Tongue (tissue), 2 donors: ENCODE data around the gene R3HCC1L. TPM values are rescaled to one million over a fixed set of nuclear protein-coding genes. Genes with fewer than 3 reads are reported as not detected.
"Not testable (repeated sequence)": the region's sequence is repeated elsewhere in the genome, so short reads cannot be mapped to it uniquely, and the experiment has no call there.

Source experiments
- DNase-seq: peaks from one replicate; pipeline ENCODE4 v3.0.0-alpha.2; 2015
- total RNA-seq: library from RNA; depleted of rRNA; stranded (reverse); fragments of >200 nt; gene quantifications from one replicate; pipeline ENCODE4 v1.2.3, GENCODE V29; 2014

Gene R3HCC1L
- total RNA-seq, 1 donor from 2014 or later = 17.4 TPM

- DNase-seq = peak; percentile 28
Measured at GRCh38 chr10:98172495-98172894, 38.0 kb downstream of the R3HCC1L start.

GRCh38 chr10:98173260-98173659 is 38.8 kb downstream of the R3HCC1L start:
- DNase-seq = no peak

GRCh38 chr10:98182351-98182915 is 48.0 kb downstream of the R3HCC1L start:
- DNase-seq = not testable (repeated sequence)

- DNase-seq = no peak
Measured at GRCh38 chr10:98186681-98187080, 52.2 kb downstream of the R3HCC1L start.

DNA sequence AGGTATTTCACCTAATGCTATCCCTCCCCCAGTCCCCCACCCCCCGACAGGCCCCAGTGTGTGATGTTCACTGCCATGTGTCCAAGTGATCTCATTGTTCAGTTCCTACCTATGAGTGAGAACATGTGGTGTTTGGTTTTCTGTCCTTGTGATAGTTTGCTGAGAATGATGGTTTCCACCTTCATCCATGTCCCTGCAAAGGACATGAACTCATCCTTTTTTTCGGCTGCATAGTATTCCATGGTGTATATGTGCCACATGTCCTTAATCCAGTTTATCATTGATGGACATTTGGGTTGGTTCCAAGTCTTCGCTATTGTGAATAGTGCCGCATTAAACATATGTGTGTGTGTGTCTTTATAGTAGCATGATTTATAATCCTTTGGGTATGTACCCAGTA is 56.3 kb downstream of the R3HCC1L start:
- not testable (repeated sequence) for DNase-seq

GRCh38 chr10:98193037-98193436 is 58.6 kb downstream of the R3HCC1L start:
- DNase-seq = no peak

GRCh38 chr10:98194633-98195032 is 60.2 kb downstream of the R3HCC1L start:
- DNase-seq = no peak

DNA sequence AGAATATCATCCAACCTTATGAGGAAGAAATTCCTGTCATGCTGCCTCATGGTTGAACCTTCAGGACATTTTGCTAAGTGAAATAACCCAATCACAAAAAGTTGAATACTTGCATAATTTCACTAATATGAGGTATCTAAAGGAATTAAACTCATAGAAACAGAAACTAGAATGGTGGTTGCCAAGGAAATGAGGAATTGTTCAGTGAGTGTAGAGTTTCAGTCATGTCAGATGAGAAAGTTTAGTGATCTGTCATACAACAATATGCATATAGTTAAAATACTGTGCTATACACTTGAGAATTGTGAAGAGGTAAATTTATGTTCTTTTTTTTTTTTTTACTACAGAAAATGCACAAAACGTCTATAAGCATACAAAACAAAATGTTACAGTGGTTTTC is 60.7 kb downstream of the R3HCC1L start:
- DNase-seq = no peak

DNA sequence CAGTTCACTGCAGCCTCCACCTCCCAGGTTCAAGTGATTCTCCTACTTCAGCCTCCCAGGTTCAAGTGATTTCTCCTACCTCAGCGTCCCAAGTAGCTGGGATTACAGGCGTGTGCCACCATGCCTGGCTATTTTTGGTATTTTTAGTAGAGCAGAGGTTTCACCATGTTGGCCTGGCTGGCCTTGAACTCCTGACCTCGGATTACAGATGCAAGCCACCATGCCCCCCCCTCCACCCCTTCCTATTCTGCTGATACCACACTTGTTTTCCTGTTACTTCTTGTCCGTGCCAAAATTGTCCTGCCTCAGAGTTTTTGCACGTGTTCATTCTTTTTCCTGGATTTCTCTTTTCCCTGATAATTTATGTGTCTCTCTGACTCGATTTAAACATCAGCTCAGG is 62.5 kb downstream of the R3HCC1L start:
- DNase-seq = no peak

DNA sequence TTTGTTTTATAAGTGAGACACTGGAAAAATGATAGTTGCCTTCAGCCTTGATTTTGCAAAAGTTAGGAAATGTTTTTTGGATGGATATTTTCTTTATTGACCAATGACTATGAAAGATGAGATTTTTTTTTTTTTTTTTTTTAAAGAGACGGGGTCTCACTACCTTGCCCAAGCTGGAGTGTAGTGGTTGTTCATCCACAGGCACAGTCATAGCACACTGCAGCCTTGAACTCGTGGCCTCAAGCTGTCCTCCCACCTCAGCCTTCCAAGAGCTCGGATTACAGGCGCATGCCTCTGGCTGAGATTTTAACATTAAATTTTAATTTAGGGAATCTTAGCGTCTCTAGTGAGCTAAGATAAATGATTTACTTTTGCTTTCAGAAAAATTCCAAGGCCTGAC is 67.3 kb downstream of the R3HCC1L start:
- DNase-seq = no peak

GRCh38 chr10:98202378-98202777 is 67.9 kb downstream of the R3HCC1L start:
- DNase-seq = no peak

- DNase-seq = no peak
Measured at GRCh38 chr10:98205351-98205750, 70.9 kb downstream of the R3HCC1L start.

DNA sequence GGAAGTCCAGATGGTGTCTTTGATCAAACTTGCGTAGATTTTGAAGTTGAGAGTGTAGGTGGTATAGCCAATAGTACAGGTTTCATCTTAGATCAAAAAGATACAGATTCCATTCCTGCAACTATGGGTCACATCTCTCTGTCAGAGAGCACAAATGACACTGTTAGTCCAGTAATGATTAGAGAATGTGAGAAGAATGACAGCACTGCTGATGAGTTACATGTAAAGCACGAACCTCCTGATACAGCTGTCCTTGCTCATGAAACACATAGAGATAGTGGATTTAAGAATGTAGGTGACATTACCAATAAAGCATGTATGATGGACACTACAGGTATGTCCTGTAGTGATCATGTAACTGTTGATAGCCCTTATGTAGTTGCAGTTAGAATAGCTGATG is 74.5 kb downstream of the R3HCC1L start:
- DNase-seq = no peak

DNA sequence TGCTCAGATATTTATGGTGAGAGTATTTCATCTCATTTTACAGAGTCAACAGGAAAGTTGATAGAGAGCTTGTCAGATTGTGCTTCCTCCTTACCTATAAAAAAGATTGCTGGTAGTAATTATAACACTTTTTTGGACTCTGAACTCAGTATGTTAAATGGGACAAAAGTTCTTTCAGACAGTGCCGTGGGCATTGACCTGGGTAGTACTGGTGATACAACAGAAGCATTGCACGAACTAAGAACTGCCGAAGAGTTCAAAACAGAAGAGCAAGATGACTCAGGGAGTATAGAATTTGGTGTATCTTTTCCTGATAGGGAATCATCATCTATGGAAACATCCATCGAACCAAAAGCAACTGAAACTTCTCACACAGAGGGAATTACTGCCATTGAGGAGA is 75.0 kb downstream of the R3HCC1L start:
- no peak for DNase-seq

DNA sequence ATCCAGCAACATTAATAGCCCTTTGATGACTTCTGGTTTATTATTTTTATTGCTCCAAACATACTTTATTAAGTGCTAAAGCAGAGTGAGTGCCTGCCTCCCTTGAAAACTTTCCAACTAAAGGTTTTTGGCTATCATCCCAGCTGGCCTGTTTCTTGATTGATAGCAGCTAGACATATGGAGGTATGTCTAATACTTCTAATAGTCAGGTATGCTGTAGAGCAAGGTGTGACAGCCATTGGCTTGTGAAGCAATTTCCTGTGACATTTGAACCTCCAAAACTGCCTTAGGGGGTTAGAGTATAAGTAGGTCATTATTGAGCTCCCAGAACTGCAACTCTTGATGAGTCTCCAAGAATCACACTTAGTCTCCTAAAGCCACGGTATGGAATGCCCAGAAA is 77.7 kb downstream of the R3HCC1L start:
- peak; percentile 28 for DNase-seq

DNA sequence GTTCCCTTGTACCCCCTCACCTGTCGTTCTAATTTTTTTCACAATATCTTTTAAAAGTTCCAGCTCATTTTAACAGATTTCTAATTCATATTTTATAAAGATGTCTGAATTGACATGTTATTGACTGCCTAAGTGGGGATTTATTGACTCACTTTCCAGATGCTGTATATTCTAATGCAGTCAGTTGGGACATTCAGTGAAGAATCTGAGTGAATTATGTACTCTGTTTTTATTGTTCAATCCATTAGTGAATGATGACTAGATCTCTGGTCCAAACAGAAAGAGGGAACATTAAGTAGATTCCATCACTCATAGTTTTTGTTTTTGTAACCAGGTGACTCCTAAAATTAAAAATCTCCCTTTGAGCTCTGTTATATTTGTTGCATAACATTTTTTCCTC is 79.3 kb downstream of the R3HCC1L start:
- no peak for DNase-seq

GRCh38 chr10:98215373-98215772 is 80.9 kb downstream of the R3HCC1L start:
- no peak for DNase-seq

DNA sequence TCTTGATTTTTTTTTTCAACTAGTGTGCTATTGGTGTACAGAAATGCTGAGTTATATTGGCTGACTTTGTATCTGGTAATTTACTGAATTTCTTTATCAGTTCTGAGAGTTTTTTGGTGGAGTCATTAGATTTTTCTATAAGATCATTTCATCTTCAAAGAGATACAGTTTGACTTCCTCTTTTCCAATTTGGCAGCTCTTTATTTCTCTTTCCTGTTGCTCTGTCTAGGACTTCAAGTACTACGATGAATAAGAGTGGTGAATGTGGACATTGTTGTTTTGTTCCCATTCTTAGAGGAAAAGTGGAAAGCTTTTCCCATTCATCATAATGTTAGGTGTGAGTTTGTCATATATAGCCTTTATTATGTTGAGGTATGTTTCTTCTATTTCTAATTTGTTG is 83.3 kb downstream of the R3HCC1L start:
- no peak for DNase-seq

- DNase-seq = no peak
Measured at GRCh38 chr10:98223874-98224273, 89.4 kb downstream of the R3HCC1L start.

DNA sequence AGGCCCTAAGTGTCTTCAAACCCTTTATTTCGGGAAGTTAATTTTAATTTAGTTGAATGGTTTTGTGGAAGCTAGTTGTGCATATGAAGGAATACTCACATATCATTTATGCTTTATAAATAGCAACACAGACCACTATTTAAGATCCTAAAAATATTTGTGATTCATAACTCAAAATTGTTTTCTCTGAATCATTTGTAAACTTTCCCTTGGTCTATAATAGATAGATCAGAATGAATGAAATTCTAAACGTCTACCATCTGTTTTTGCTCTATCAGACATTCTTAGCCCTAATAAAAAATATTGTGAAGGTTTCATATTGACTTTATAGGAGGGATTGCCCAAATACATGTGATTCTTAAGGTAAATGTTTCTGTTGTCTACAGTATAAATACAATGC is 90.1 kb downstream of the R3HCC1L start:
- DNase-seq = no peak

- no peak for DNase-seq
Measured at GRCh38 chr10:98224996-98225395, 90.5 kb downstream of the R3HCC1L start.

DNA sequence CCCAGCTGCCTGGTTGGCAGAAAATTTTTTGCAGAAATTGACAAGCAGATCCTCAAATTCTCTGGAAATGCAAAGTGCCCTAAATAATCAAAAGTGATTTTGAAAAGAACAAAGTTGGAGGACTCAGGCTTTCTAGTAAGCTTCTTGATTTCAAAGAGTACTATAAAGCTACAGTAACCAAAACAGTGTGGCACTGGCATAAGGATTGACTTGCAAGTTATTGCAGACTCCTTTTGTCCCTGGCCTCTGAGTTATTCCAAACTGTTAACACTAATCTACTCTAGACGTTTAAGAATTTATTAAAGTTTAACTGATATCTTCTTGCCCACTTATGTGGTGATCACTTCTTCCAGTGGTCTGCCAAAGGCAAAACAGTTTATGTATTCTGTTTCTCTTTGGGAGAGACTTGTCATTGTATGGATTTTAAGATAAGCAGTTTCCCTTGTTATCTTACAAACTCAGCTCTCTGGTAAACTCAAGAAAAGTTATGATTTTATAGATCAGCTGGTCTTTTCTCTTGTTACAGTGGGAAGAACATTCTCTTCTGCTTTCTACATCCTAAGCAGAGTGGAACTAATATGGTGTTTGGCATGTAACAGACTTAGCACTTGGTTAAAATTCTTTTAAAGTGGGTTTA is 92.2 kb downstream of the R3HCC1L start:
- DNase-seq = no peak

DNA sequence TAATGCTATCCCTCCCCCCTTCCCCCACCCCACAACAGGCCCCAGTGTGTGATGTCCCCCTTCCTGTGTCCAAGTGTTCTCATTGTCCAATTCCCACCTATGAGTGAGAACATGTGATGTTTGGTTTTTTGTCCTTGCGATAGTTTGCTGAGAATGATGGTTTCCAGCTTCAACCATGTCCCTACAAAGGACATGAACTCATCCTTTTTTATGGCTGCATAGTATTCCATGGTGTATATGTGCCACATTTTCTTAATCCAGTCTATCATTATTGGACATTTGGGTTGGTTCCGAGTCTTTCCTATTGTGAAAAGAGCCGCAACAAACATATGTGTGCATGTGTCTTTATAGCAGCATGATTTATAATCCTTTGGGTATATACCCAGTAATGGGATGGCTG is 93.3 kb downstream of the R3HCC1L start:
- not testable (repeated sequence) for DNase-seq

DNA sequence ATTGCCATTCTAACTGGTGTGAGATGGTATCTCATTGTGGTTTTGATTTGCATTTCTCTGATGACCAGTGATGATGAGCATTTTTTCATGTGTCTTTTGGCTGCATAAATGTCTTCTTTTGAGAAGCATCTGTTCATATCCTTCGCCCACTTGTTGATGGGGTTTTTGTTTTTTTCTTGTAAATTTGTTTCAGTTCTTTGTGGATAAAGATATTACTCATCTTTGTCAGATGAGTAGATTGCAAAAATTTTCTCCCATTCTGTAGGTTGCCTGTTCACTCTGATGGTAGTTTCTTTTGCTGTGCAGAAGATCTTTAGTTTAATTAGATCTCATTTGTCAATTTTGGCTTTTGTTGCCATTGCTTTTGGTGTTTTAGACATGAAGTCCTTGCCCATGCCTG is 93.8 kb downstream of the R3HCC1L start:
- DNase-seq = not testable (repeated sequence)

- no peak for DNase-seq
Measured at GRCh38 chr10:98231417-98231816, 97.0 kb downstream of the R3HCC1L start.
